Smooth muscle cell (in vitro differentiated cells): Measurements from ENCODE around the gene ACCSL. TPM values are rescaled to one million over a fixed set of nuclear protein-coding genes. Genes with fewer than 3 reads are reported as not detected.

Experiments used
- DNase-seq: peaks from one replicate; lab custom pipeline; 2025; ENCODE audit not compliant: unreplicated experiment; lab: John Stamatoyannopoulos, UW
- H2AFZ ChIP-seq: fragments of 200-600 bp; sonication (generic); 2 replicates; pipeline ENCODE4 v1.6.0; 2016; ENCODE audit warnings: antibody characterized with exemption, low read depth, mild to moderate bottlenecking
- H3F3A ChIP-seq: fragments of 200-600 bp; sonication (generic); 2 replicates; pipeline ENCODE4 v1.6.0; 2017; ENCODE audit warnings: antibody characterized with exemption, low read depth
- H3K27ac ChIP-seq: fragments of 200-600 bp; sonication (generic); 2 replicates; pipeline ENCODE4 v1.5.1; 2016; ENCODE audit warnings: low read depth, mild to moderate bottlenecking
- H3K27me3 ChIP-seq: fragments of 200-600 bp; sonication (generic); 2 replicates; pipeline ENCODE4 v1.6.1; 2016; ENCODE audit warnings: low read depth, mild to moderate bottlenecking
- H3K36me3 ChIP-seq: fragments of 200-600 bp; sonication (generic); 2 replicates; pipeline ENCODE4 v1.5.1; 2016; ENCODE audit warnings: low read depth
- H3K4me1 ChIP-seq: fragments of 200-600 bp; sonication (generic); 2 replicates; pipeline ENCODE4 v1.5.1; 2016; ENCODE audit warnings: low read depth
- H3K4me2 ChIP-seq: fragments of 200-600 bp; sonication (generic); 2 replicates; pipeline ENCODE4 v1.6.0; 2016; ENCODE audit warnings: mild to moderate bottlenecking
- H3K4me3 ChIP-seq: fragments of 200-600 bp; sonication (generic); 2 replicates; pipeline ENCODE4 v1.5.1; 2016; ENCODE audit warnings: mild to moderate bottlenecking
- H3K79me2 ChIP-seq: fragments of 200-600 bp; sonication (generic); 2 replicates; pipeline ENCODE4 v1.6.0; 2016; ENCODE audit warnings: low read depth, mild to moderate bottlenecking
- H3K9ac ChIP-seq: fragments of 200-600 bp; sonication (generic); 2 replicates; pipeline ENCODE4 v1.6.0; 2016; ENCODE audit warnings: low read depth
- H3K9me3 ChIP-seq: fragments of 200-600 bp; sonication (generic); replicated peaks from 2 replicates; pipeline ENCODE4 v1.5.1; 2016; ENCODE audit warnings: low read depth
- H4K20me1 ChIP-seq: fragments of 200-600 bp; sonication (generic); 2 replicates; pipeline ENCODE4 v1.6.0; 2016; ENCODE audit warnings: low read depth
- WGBS: methylation state at CpG from one replicate; pipeline ENCODE4 v1.1.7; 2016; ENCODE audit warnings: low lambda C conversion rate; 5-methylcytosine and 5-hydroxymethylcytosine counted together
- polyA plus RNA-seq: library from polyadenylated mRNA; unstranded; fragments of >200 nt; fragmentation: Nextera tagmentation; extraction: Ambion mirVana; gene quantifications from 2 replicates; pipeline ENCODE4 v1.2.1, GENCODE V29; 2016
- total RNA-seq: library from RNA; depleted of rRNA; stranded (reverse); fragments of >200 nt; gene quantifications from 2 replicates; pipeline ENCODE4 v1.2.3, GENCODE V29; 2014
- TF ChIP-seq, protein P1 (sequence below): fragments of 200-600 bp; sonication (generic); IDR thresholded peaks from 2 replicates; pipeline ENCODE4 v1.5.1; 2017; ENCODE audit warnings: borderline replicate concordance, mild to moderate bottlenecking, antibody characterized with exemption; ENCODE audit not compliant: insufficient read depth, poor library complexity, severe bottlenecking

Gene ACCSL
- total and polyA plus RNA-seq, 2 experiments from 2014 or later, result not detected

- DNase-seq, result no peak
- Histone ChIP-seq H3K79me2 (no peaks in the 10 kb centered on the region), H3K36me3 (no peaks in the 10 kb centered on the region), H3K9ac (no peak overlapping the region), H3K27me3 (no peaks in the 10 kb centered on the region), H4K20me1 (no peaks in the 10 kb centered on the region), H3K9me3 (no peaks in the 10 kb centered on the region), H3F3A (no peaks in the 10 kb centered on the region), H3K4me3 (no peak overlapping the region), H3K27ac (no peak overlapping the region), H3K4me1 (no peaks in the 10 kb centered on the region), H3K4me2 (peak overlapping the region; percentile 31), H2AFZ (no peak overlapping the region)
- 91% methylated on average over 2 of the region's 2 CpGs for WGBS
- TF ChIP-seq, protein P1, sequence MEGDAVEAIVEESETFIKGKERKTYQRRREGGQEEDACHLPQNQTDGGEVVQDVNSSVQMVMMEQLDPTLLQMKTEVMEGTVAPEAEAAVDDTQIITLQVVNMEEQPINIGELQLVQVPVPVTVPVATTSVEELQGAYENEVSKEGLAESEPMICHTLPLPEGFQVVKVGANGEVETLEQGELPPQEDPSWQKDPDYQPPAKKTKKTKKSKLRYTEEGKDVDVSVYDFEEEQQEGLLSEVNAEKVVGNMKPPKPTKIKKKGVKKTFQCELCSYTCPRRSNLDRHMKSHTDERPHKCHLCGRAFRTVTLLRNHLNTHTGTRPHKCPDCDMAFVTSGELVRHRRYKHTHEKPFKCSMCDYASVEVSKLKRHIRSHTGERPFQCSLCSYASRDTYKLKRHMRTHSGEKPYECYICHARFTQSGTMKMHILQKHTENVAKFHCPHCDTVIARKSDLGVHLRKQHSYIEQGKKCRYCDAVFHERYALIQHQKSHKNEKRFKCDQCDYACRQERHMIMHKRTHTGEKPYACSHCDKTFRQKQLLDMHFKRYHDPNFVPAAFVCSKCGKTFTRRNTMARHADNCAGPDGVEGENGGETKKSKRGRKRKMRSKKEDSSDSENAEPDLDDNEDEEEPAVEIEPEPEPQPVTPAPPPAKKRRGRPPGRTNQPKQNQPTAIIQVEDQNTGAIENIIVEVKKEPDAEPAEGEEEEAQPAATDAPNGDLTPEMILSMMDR, result no peak
Measured at GRCh38 chr11:44016546-44017442, 31.0 kb upstream of the ACCSL start.

DNA sequence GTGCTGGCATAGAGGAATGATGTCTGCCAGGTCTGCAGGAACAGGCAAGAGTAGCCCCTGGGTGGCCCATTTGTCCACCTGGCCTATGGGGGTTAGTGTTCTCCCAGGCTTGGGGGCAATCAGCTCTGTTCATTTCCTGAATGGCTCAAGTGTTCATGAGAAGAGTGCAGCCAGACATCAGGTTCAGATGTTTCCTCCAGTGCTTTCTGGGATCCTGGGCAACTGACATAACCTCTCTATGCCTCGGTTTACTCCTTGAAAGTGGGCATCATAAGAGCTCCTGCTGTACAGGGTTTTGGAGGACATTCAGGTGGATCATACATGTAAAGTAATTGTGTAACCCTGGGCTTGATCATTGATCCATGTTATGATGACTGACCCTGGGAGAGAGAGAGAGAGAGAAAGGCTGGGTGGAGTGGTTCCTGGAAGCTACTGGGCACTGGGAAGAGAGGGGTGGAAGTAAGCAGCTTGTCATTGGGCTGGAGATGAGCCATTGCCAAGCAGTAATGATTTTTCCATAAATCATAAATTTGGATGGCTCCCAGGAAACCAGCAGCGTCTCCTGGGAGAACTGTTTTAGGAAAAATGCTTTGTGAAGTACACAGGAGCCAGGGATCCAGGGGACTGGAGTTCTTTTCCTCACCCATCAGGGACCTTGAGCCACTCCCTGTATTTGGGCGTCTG, 30.2 kb upstream of the ACCSL start:
- H3K27me3 ChIP-seq, result no peaks in the 10 kb centered on the region
- WGBS, result 81% methylated on average over 3 of the region's 3 CpGs
- H3K4me2 ChIP-seq, result no peak overlapping the region
- no peaks in the 10 kb centered on the region for H3K36me3 ChIP-seq
- no peak overlapping the region for H3K27ac ChIP-seq
- H2AFZ ChIP-seq, result no peak overlapping the region
- H3K9ac ChIP-seq, result no peak overlapping the region
- no peak for DNase-seq
- no peaks in the 10 kb centered on the region for H3F3A ChIP-seq
- H3K4me1 ChIP-seq, result no peaks in the 10 kb centered on the region
- TF ChIP-seq, protein P1, result no peak
- no peaks in the 10 kb centered on the region for H3K79me2 ChIP-seq
- no peaks in the 10 kb centered on the region for H4K20me1 ChIP-seq
- H3K4me3 ChIP-seq, result no peak overlapping the region
- no peaks in the 10 kb centered on the region for H3K9me3 ChIP-seq

- Histone ChIP-seq H3K27ac (no peak overlapping the region), H3K4me2 (no peak overlapping the region)
- 62% methylated on average over 4 of the region's 4 CpGs for WGBS
Measured at GRCh38 chr11:44018127-44018521, 29.7 kb upstream of the ACCSL start.

More at GRCh38 chr11:44018127-44018521, 29.7 kb upstream of the ACCSL start:
- no peaks in the 10 kb centered on the region for H3K27me3 ChIP-seq
- H3K9ac ChIP-seq, result no peak overlapping the region
- TF ChIP-seq, protein P1, result no peak
- H3K9me3 ChIP-seq, result no peaks in the 10 kb centered on the region
- DNase-seq, result no peak
- no peak overlapping the region for H2AFZ ChIP-seq
- H4K20me1 ChIP-seq, result no peaks in the 10 kb centered on the region
- H3K4me1 ChIP-seq, result no peaks in the 10 kb centered on the region
- no peak overlapping the region for H3K4me3 ChIP-seq
- H3F3A ChIP-seq, result no peaks in the 10 kb centered on the region
- H3K79me2 ChIP-seq, result no peaks in the 10 kb centered on the region
- no peaks in the 10 kb centered on the region for H3K36me3 ChIP-seq
